ENCODE data around the gene METTL4.

GRCh38 chr18:2495381-2495780 is 75.9 kb downstream of the METTL4 start:
- no peak for TF ChIP-seq POLR2AphosphoS5 (IDR thresholded peaks at IDR 0.05; ENCODE audit: low read depth, low read length)
- TF ChIP-seq POLR2A (IDR thresholded peaks at IDR 0.05; ENCODE audit: low read depth, low read length) = no peak
- no peak for TF ChIP-seq TAF1 (IDR thresholded peaks at IDR 0.05; ENCODE audit: borderline replicate concordance, low read depth, low read length)
